OCI-LY1 (cell line): Measurements from ENCODE around the gene ESPNL.

Experiments
- EZH2 ChIP-seq: fragments of 200-600 bp; sonication (generic), shearing (Covaris generic); IDR thresholded peaks from 2 replicates; pipeline ENCODE4 v1.8.0; 2017; ENCODE audit warnings: borderline replicate concordance, mixed run types, mild to moderate bottlenecking, antibody characterized with exemption, low read length, moderate library complexity, mixed read lengths
- TF ChIP-seq, protein P1 (sequence below): fragments of 200-600 bp; sonication (generic), shearing (Covaris generic); IDR thresholded peaks from 2 replicates; pipeline ENCODE4 v1.5.1; 2017; ENCODE audit warnings: mild to moderate bottlenecking, antibody characterized with exemption, low read length, moderate library complexity, mixed read lengths

DNA sequence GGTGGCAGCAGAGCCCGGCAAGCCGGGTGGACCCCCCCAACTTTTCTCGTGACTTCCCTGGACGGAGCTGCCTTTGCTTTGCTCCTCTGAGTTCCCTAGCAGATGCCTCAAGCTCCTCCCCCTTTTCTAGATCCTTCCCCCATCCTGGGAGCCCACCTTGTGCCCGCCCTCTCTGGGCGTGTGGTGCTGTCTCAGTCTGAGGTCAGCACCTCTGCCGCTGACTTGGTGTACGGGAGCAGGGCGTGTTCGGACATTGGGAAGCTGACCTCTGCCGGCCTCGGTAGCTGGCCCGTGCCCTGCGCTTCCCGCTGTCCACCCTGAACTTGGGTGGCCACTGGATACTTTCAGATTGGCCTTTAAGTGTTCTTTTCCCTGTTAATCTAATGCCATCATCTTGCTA lies 19.6 kb upstream of the ESPNL start:
- TF ChIP-seq, protein P1, sequence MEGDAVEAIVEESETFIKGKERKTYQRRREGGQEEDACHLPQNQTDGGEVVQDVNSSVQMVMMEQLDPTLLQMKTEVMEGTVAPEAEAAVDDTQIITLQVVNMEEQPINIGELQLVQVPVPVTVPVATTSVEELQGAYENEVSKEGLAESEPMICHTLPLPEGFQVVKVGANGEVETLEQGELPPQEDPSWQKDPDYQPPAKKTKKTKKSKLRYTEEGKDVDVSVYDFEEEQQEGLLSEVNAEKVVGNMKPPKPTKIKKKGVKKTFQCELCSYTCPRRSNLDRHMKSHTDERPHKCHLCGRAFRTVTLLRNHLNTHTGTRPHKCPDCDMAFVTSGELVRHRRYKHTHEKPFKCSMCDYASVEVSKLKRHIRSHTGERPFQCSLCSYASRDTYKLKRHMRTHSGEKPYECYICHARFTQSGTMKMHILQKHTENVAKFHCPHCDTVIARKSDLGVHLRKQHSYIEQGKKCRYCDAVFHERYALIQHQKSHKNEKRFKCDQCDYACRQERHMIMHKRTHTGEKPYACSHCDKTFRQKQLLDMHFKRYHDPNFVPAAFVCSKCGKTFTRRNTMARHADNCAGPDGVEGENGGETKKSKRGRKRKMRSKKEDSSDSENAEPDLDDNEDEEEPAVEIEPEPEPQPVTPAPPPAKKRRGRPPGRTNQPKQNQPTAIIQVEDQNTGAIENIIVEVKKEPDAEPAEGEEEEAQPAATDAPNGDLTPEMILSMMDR: no peak
- no peak for TF ChIP-seq EZH2
